C4-2B (cell line): ENCODE results near the gene HS6ST1.

Experiments used
- CTCF ChIP-seq: fragments of 450-650 bp; conservative IDR thresholded peaks from 2 replicates; pipeline ENCODE4 v1.5.1; 2017; ENCODE audit warnings: mild to moderate bottlenecking
- ZFX ChIP-seq: fragments of 450-650 bp; IDR thresholded peaks from 2 replicates; pipeline ENCODE4 v1.6.1; 2017

- TF ChIP-seq CTCF (no peak), ZFX (no peak)
These were observed 53.6 kb downstream of the HS6ST1 start for GRCh38 chr2:128264881-128265607.
